SH-SY5Y (cell line): ENCODE measurements around the gene RERE.

Experiments used
- GATA2 ChIP-seq: IDR thresholded peaks from 2 replicates; pipeline ENCODE4 v1.6.1; 2011; ENCODE audit warnings: mild to moderate bottlenecking, low read depth, low read length
- GATA3 ChIP-seq: IDR thresholded peaks from 2 replicates; pipeline ENCODE4 v1.6.1; 2011; ENCODE audit warnings: low read depth, mild to moderate bottlenecking, low read length, moderate library complexity

- no peak for TF ChIP-seq GATA3
- no peak for TF ChIP-seq GATA2
Measured at GRCh38 chr1:8841395-8841794, 24.0 kb upstream of the RERE start.
